Activated T-cell treated with anti-CD3 and anti-CD28 coated beads for 48 hours (primary cell): Measurements from ENCODE around the gene B3GALT6.
A peak's percentile ranks its signal among the peaks of the same experiment; 100 is the strongest.

ENCODE experiments used
- DNase-seq: peaks from one replicate; pipeline ENCODE4 v3.0.0-alpha.2; 2020; ENCODE audit warnings: low read depth

The B3GALT6 gene

DNA sequence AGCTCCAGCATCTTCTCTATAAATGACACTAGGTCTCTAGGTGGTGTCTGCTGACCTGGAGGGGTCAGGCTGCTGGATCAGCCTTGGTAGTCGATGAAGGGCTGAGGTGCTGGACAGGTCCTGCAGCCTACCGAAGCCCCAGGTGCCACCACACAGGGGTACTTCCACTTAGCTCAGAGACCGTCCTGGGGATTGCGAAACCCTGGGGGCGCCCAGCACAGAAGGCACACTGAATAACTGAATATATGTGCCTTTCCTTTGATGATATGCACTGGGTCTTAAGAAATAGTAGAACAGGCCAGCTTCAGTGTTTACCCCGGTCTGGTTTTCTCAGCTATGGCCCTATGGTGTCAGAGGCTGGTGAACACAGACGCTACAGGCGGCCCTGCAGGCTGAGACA lies 30.7 kb downstream of the B3GALT6 start:
- DNase-seq = no peak

- no peak for DNase-seq
Measured at GRCh38 chr1:1264026-1264425, 32.0 kb downstream of the B3GALT6 start.

DNA sequence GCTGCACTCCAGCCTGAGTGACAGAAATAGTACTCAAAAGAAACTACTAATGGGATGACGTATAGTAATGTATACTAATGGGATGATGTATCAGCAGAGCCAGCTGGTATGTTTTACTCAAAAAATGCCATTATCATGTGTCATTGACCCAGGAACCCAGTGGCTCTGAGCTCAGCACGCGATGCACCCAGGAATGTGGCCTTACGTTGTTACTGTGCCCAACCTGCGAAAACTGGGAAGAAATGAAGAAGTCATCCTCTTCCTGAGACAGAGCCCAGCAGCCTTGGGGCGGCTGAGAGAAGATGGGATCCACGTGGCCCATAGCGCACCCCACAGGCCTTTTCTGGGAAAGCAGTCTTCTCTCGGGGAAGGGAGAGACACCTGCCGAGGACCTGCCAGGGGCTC lies 32.8 kb downstream of the B3GALT6 start:
- no peak for DNase-seq

GRCh38 chr1:1267488-1268283 lies 35.6 kb downstream of the B3GALT6 start:
- DNase-seq = no peak

GRCh38 chr1:1268284-1268682 lies 36.2 kb downstream of the B3GALT6 start:
- DNase-seq = no peak

DNA sequence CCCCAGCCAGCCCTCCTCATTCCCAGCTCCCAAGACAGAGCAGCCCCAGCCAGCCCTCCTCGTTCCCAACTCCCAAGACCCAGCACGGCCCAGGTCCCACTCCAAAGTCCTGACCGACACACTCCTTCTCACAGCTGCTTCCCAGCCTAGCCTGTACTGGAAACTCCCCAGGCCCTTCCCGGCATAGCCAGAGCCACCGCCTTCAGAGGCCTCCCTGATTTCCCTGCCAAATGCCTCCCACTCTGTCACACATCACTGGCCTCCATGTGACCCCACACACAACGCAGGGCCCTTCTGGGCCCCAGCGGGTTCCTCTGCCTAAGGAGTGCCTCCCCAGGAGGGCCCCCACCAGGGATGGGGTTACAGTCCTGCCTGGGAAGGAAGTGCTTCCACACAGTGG lies 38.8 kb downstream of the B3GALT6 start:
- DNase-seq = no peak

GRCh38 chr1:1272341-1273208 lies 40.5 kb downstream of the B3GALT6 start:
- DNase-seq = no peak

- DNase-seq = no peak
Measured at GRCh38 chr1:1273209-1273511, 41.1 kb downstream of the B3GALT6 start.

- DNase-seq = peak; percentile 94
Measured at GRCh38 chr1:1273512-1274298, 41.7 kb downstream of the B3GALT6 start, which contains the start of gene UBE2J2. UBE2J2 (minus strand) TSS chr1:1273854; CDS start chr1:1267992, 5,862 bp downstream.

DNA sequence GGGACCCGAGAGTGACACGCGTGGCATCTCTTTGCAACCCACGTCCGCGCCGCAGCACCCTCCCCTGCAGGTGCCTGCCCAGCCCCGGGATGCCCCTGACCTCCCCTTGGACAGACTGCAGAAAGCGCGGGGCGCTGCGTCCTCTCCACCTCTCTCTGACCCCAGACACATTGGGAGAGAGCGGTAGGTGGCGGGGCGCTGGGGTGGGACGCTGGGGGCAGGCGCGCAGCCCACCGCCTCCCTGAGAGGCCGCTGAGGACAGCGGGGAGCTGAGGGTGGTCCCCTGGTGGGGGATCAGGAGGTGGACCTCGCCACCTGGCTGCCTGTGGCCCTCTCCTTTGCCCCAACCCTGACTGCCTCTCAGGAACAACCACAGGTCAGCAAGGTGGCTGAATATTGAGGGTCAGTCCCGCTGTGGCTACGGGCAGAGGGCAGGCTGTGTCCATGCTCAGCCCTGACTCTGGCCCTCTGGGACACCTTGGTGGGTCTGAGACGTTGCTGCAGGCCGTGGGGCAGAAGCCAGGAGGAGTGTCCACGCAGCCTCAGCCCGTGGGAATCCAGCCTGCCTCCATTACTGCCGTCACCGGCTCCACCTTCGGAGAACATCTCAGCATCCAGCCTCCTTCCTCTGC lies 42.4 kb downstream of the B3GALT6 start:
- DNase-seq = no peak

- DNase-seq = no peak
Measured at GRCh38 chr1:1274931-1275431, 42.9 kb downstream of the B3GALT6 start.

DNA sequence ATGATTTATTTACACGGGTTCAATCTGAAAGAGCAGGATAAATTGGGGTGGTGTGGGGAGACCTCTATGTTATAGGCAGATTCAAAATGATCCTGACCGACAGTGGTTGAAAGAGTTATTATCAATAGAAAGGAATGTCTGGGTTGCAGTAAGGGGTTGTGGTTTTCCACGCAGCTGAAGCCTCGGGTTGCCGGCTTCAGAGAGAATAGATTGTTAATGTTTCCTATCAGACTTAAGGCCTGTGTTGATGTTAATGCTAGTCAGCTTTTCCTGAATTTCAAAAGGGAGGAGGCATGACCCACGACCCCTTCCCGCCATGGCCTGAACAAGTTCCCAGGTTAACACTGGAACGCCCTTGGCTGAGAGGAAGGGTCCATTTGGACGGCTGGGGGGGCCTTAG lies 43.8 kb downstream of the B3GALT6 start:
- DNase-seq = no peak

- DNase-seq = no peak
Measured at GRCh38 chr1:1278620-1279019, 46.6 kb downstream of the B3GALT6 start.

DNA sequence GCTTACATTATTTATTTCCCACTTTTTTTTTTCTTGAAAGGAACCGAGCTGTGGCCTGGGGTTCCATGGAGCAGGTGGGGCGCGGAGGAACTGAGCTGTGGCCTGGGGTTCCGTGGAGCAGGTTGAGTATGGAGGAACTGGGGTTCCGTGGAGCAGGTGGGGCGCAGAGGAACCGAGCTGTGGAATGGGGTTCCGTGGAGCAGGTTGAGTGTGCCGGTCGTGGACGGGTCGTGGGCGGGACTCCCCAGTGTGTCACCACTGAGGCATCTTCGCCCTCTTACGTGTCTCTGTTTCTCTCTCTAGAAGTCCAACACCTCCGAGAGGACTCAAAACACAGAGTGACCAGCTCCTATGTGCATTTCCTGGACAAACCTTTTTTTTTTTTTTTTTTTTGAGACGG lies 47.0 kb downstream of the B3GALT6 start:
- DNase-seq = no peak

GRCh38 chr1:1280782-1281481 lies 48.9 kb downstream of the B3GALT6 start:
- no peak for DNase-seq

DNA sequence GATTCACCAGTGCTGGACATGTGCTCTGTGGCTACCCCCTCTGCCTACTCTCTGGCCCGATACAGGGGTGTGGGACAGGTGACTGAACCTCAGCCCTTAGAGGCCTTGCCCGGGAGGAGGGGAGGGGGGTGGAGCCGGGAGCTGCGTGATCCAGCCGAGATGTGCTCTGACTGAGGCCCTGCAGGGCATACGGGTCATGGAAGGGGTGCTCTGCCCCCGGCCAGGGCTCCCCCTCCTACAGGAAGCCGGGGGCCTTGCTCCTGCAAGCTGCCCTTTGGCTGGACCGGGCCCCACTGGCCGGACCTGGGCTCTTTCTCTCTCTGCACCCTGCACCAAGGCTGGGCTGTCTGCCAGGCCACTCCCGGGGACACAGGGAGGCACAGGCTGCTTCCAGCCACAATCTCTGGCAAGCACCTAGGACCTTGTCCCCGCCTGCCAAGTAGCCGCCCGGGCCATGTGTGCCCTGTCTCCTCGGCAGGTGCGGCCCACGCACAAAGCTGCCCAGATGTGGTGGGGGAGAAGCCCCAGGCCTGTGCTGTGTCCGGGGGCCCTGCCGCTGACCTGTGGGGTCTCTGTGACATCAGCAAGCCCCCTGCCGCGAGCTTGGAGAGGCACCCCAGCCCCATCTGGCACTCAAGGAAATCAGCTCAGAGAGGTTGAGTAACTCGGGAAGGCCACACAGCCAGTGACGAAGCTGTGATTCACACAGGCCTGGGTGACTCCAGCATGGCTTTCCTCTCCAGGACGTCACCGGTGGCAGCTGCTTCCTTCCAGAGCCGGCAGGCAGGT lies 49.7 kb downstream of the B3GALT6 start:
- no peak for DNase-seq

GRCh38 chr1:1282998-1283397 lies 51.0 kb downstream of the B3GALT6 start:
- DNase-seq = no peak

DNA sequence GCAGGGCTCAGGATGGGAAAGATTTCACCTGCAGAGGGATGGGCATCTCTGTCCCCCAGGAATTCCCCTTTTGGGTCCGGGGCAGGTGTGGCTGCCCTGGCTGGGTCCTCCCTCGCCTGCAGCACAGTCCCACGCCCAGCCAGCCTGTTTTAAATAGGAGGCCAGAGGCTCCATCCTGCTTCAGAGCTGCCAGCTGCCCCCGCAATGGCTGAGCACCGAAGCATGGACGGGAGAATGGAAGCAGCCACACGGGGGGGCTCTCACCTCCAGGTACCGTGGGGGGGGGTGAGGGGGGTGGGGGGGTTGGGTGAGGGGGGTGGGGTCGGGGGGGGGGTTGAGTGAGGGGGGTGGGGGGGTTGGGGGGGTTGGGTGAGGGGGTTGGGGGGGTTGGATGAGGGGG lies 51.8 kb downstream of the B3GALT6 start:
- DNase-seq = no peak
